HG03196 (cell line): Measurements from ENCODE around the gene CTDNEP1.

Experiments
- ATAC-seq: cut with Tn5 transposase; IDR thresholded peaks from one replicate; pipeline ENCODE4 v1.9.1; 2021; ENCODE audit not compliant: unreplicated experiment

CTDNEP1 gene

GRCh38 chr17:7280519-7281073 is 29.1 kb upstream of the CTDNEP1 start:
- ATAC-seq, result peak; percentile 55

- ATAC-seq, result no peak
Measured at GRCh38 chr17:7279448-7279847, 27.9 kb upstream of the CTDNEP1 start.

DNA sequence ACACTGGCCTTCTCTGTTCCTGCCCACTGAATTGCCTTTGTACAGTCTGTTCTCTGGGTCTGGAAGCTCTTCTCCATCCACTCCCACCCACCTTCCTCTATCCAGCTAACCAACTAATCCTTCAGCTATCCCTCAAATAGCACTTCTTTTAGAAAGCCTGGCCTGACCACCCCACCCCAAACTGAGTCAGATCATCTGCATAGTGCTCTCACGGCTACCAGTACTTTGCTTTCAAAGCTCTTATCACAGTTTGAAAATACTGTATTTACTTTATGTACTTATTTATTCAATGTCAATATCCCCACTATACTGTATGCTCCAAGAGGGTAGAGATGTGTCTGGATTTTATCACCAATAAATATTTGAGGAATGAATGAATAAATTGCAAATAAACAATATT is 15.2 kb upstream of the CTDNEP1 start:
- ATAC-seq, result no peak

- no peak for ATAC-seq
Measured at GRCh38 chr17:7263801-7264078, 12.2 kb upstream of the CTDNEP1 start.

DNA sequence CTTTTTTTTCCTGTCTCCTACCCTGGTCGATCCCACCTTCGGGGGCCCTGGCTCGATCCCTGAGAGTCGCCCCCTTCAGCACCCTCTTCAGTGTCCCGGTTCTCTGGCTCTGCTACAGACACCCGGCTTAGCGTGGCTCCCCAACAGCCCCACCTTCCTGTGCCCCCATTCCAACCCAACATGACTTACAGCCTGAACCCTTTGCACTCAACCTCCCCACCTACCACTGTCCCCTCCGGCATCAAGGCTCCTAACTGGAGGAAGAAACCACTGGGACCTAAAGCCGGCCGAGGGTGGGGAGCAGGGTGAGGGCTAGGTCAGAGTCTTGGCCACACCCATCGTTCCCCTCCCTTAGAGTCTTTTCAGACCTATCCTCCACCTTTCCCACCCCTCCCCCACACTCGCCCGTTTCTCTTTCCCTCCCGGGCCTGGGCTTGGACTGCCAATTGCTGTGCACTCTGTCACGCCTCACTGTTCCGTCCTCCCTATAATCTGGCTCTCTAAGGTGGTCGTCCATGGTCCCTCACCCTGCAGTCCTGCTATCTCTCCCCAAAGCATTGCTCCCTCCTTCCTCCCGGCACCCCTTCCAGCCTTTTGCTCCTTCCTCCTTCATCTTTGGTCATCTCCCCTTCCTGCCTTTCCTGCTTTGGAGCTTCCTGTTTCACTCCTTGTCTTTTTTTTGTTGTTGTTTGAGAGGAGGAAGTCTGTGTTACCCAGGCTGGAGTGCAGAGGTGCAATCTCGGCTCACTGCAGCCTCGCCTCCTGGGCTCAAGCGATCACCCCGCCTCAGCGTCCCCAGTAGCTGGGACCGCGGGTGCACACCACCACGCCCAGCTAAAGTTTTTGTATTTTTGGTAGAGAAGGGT is 11.6 kb upstream of the CTDNEP1 start:
- no peak for ATAC-seq

DNA sequence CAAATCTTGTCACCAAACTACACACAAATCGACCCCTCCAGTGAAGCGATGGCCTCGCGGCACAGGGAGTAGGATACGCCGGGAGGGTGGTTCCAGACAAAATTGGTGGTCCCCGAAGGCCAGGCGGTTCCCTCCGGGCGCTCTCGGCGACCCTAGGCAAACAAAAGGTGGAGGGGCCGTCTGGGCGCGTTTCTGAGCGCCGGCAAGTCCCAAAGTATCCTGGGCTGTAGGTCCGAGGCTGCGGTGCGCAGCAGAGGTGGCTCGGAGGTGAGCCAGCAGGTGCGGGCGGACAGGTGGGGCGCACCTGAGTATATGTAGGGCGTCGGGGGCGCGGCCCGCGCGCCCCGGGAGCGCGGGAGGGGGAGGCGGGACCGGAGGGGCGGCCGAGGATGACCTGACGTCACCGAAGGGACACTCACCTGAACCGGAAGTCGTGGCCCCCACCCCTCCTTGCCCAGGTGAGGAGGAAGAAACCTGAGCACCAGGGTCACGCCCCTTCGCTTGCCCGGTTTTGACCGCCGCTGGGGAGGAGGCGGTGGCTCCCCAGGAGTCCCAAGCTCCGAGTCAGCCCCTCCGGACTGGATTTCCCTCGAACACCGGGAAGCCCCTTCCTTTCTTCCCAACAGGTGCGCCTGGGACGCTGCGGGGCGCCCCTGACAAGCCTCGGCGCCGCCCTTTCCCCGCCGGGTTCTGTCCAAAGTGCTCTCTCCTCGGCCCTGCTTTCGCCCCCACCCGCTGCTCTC is 10.8 kb upstream of the CTDNEP1 start, which contains the start of gene CLDN7:
CLDN7 (minus strand) TSS at position 287 of the 743 bp plus-strand sequence. CDS start 435 bp downstream, outside the sequence.
- ATAC-seq, result no peak

DNA sequence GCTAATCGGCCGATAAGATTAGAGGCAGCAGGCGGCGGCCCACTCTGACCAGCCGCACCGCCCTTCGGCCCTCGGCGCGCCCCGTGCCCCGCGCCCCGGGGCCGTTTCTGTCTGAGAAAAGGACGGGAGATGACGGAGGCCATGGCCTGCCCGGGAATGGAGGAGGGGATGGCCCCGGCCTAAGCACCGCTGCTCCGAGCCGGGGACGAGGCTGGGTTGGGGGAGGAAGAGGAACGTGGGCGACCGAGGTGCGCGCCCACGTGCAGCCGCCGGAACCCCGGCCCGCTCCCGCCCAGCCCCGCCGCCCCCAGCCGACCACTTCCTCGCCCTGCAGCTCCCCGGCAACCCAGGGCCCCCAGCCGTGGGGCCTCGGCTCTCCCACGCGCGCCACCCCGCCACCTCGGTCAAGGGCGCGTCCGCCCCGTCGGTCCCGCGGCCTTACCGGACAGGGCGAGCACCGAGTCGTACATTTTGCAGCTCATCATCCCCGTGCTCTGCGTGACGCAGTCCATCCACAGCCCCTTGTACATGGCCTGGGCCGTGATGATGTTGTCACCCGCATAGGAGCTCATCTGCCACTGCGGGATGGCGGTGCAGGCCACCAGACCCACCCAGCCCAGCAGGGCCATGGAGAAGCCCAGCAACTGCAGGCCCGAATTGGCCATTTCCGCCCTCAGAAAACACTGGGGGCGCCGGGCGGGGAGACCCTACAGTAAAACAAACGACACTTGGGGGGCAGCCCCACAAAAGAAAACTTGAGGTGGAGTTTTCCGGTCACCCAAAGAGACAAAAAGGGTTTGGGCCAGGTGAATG is 10.1 kb upstream of the CTDNEP1 start:
- ATAC-seq, result no peak

- ATAC-seq, result no peak
Measured at GRCh38 chr17:7260651-7261378, 9.3 kb upstream of the CTDNEP1 start.

GRCh38 chr17:7260151-7260550 is 8.6 kb upstream of the CTDNEP1 start:
- no peak for ATAC-seq

DNA sequence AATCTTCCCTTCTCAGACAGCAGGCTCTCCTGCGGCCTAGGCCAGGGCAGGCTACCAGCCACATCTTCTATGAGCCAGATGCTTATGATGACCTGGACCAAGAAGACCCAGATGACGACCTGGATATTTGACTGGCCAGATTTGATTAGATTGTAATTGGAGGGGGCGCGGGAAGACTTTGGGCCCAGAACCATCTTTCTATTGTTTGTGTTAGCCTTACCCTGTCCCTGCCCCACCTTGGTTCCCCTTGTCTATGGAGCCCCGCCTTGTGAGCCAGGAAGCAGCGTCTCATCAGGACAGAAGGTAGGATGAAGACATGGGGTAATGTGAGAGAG is 8.0 kb upstream of the CTDNEP1 start:
- no peak for ATAC-seq

DNA sequence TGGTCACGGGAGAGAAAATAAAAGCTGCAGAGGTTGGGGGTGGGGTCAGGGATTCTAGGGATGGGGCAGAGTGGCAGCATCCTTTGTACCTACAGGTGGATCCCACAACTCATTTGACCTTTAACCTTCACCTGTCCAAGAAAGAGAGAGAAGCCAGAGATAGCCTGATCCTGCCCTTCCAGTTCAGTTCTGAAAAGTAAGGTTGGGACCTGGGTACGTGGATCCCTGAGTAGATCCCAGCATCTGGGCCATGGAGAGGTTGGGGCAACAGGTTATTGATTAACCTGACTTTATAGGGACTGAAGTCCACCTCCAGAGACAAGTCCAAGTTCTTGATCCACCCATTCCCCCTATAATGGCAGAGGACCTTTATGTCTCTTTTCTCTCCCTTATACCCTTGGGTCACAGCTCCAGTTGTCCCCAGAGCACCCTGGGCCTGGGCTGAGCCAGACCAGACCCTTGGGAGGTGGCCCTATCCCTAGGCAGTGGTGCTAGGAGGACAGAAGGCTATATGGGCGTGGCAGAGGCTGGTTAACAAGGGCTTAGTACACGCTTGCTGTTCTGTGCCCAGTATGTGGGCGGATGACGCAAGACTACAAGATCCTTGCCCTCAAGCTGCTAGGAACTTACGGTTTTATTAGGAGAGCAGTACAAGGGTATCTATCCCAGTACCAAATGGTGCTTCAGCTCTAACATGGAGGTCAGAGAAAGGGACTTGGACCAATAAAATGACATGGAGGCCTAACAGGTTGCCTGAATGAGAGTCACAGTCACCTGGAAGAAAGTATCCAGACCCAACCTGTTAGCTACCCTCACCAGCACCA is 7.4 kb upstream of the CTDNEP1 start:
- no peak for ATAC-seq

GRCh38 chr17:7256766-7257456 is 5.4 kb upstream of the CTDNEP1 start:
- no peak for ATAC-seq

DNA sequence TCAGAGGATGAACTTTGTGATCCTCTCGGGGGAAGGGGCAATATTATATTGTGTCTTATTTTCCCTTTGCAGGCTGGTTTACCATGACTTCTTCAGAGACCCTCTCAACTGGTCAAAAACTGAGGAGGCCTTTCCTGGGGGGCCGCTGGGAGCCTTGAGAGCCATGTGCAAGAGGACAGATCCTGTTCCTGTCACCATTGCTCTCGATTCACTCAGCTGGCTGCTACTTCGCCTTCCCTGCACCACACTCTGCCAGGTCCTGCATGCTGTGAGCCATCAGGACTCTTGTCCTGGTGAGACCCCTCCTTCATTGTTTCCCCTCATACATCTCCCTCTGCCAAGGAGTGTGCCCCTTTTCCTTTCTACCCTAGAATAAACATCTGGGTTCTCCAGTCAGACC is 3.0 kb upstream of the CTDNEP1 start:
- ATAC-seq, result no peak

DNA sequence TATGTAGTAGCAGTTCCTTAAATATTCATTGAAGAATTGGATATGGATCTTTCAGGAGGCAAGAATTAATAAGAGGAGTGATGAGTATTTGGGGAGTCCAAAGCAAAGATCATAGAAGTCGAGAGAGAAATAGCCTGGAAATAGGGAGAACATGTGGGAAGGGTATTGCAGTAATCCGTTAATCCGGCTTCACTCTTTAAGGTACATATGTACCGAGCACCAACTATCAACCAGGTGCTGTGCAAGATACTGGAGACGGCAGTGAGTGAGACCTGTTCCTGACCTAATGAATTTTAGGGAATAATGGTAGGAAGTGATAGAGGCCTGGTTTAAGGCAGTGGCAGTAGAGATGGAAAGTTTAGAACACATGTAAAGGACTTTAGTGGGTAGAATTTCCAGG is 1.5 kb upstream of the CTDNEP1 start:
- ATAC-seq, result no peak

GRCh38 chr17:7252176-7253043 is 876 bp upstream of the CTDNEP1 start, which contains the start of gene ELP5:
ELP5 (plus strand) TSS chr17:7252215; CDS start chr17:7252551, 336 bp downstream.
- peak; percentile 54 for ATAC-seq

DNA sequence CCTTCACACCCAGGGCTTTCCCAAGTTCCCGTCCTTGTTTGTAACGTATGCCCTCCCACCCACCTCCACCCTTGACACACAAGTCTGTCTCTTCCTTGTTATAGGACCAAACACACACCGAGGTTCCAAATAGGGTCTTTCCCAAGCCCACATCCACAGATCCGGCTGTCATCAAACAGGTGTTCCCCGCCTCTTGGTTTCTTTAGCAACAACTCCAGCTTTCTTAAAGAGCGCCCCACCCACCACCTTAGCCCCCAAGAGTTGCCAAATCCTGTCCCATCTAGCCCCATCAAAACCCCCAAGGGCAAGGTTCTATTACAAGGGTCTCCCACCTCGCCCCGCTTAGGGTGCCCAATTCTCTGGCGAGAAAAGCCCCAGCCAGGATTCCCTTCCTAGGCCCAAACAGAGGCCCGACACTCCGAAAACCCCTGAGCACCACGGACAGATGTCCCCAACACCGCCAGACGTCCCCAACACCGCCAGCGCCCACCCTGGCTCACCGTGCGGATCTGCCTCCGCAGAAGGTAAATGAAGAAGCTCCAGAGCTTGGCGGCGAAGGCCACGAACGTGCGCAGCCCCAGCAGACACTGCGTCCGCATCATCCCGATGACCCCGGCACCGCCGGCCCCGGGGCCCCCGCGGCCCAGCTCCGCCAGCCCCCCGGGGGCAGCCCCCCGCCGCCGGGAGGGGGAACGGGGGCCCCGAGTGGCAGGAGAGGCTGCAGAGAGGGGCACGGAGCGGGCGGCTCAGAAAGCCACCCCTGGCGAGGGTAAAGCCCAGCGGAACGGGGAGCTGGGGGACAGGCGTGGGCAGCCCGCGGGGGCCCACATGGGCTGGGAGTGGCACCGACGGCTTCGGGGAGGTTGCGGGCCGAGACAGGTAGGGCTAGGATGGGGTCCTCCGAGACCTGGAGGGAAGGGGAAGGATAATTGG is 573 bp downstream of the CTDNEP1 start:
- no peak for ATAC-seq

GRCh38 chr17:7249830-7250229 is 1.7 kb downstream of the CTDNEP1 start:
- ATAC-seq, result no peak
